IMR-90 (cell line): ENCODE data around the gene RYR1. TPM values are rescaled to one million over a fixed set of nuclear protein-coding genes. Genes with fewer than 3 reads are reported as not detected.

ENCODE experiments used
- ATAC-seq: fragments of 200-7000 bp; cut with Tn5 transposase; 2 replicates; pipeline ENCODE4 v1.9.1; 2020; ENCODE audit warnings: low read depth, mild to moderate bottlenecking, moderate library complexity
- BruUV-seq: library from RNA; stranded (reverse); fragments of 400-500 nt; replicated peaks from 2 replicates; lab custom pipeline; 2021; lab: Mats Ljungman, UMichigan
- CTCF ChIA-PET: fragments of 300-600 bp; formaldehyde crosslinking; extraction: SDS; loops from one replicate; lab custom pipeline; 2021; ENCODE audit warnings: antibody characterized with exemption; lab: Yijun Ruan, JAX
- POLR2A ChIA-PET: fragments of 300-600 bp; sonication (Branson Sonifier 250); formaldehyde crosslinking; loops from one replicate; lab custom pipeline; 2022; ENCODE audit warnings: antibody characterized with exemption; ENCODE audit not compliant: unreplicated experiment; lab: Charles Lee
- DNase-seq: peaks from one replicate; pipeline ENCODE4 v3.0.0; 2013
- H2AFZ ChIP-seq: replicated peaks from 2 replicates; pipeline ENCODE3; 2013; ENCODE audit warnings: low read length, mild to moderate bottlenecking; ENCODE audit not compliant: poor library complexity
- H2AK5ac ChIP-seq: 2 replicates; pipeline ENCODE4 v1.6.1; 2013; ENCODE audit warnings: low read depth, low read length, inconsistent platforms
- H2AK9ac ChIP-seq: replicated peaks from 2 replicates; pipeline ENCODE3; 2013; ENCODE audit warnings: mild to moderate bottlenecking, low read depth, low read length, moderate library complexity; ENCODE audit not compliant: poor library complexity
- H2BK120ac ChIP-seq: 2 replicates; pipeline ENCODE4 v1.6.1; 2013; ENCODE audit warnings: low read depth, low read length, inconsistent platforms
- H2BK15ac ChIP-seq: 3 replicates; pipeline ENCODE4 v1.6.1; 2013; ENCODE audit warnings: low read depth, low read length, inconsistent platforms
- H2BK20ac ChIP-seq: 2 replicates; pipeline ENCODE4 v1.6.1; 2013; ENCODE audit warnings: low read depth, mild to moderate bottlenecking, inconsistent platforms, low read length, moderate library complexity
- H2BK5ac ChIP-seq: 2 replicates; pipeline ENCODE4 v1.6.1; 2013; ENCODE audit warnings: mild to moderate bottlenecking, low read depth, low read length, inconsistent platforms; ENCODE audit not compliant: poor library complexity, severe bottlenecking
- H3K14ac ChIP-seq: replicated peaks from 2 replicates; pipeline ENCODE4 v1.6.1; 2013; ENCODE audit warnings: low read depth, low read length, inconsistent platforms
- H3K18ac ChIP-seq: 2 replicates; pipeline ENCODE4 v1.6.1; 2013; ENCODE audit warnings: low read depth, low read length, control low read depth
- H3K23ac ChIP-seq: 2 replicates; pipeline ENCODE4 v1.6.1; 2013; ENCODE audit warnings: low read depth, low read length, inconsistent platforms
- H3K27ac ChIP-seq: 2 replicates; pipeline ENCODE4 v1.5.1; 2013; ENCODE audit warnings: mild to moderate bottlenecking, control low read depth, low read length; ENCODE audit not compliant: insufficient read depth
- H3K27me3 ChIP-seq: 2 replicates; pipeline ENCODE4 v1.6.1; 2013; ENCODE audit warnings: low read length; ENCODE audit not compliant: control insufficient read depth, insufficient read depth
- H3K36me3 ChIP-seq: 2 replicates; pipeline ENCODE4 v1.6.1; 2013; ENCODE audit warnings: low read length, mixed read lengths; ENCODE audit not compliant: control insufficient read depth, insufficient read depth
- H3K4ac ChIP-seq: 2 replicates; pipeline ENCODE4 v1.6.1; 2013; ENCODE audit warnings: low read depth, low read length, inconsistent platforms
- H3K4me1 ChIP-seq: 2 replicates; pipeline ENCODE4 v1.6.1; 2013; ENCODE audit warnings: low read length, mixed read lengths; ENCODE audit not compliant: control insufficient read depth, insufficient read depth
- H3K4me2 ChIP-seq: 2 replicates; pipeline ENCODE4 v1.6.1; 2013; ENCODE audit warnings: low read depth, mild to moderate bottlenecking, control low read depth, low read length, moderate library complexity
- H3K4me3 ChIP-seq: 2 replicates; pipeline ENCODE4 v1.5.1; 2013; ENCODE audit warnings: low read depth, mild to moderate bottlenecking, control low read depth, low read length, moderate library complexity; ENCODE audit not compliant: insufficient read depth
- H3K56ac ChIP-seq: 2 replicates; pipeline ENCODE4 v1.6.1; 2013; ENCODE audit warnings: low read length, inconsistent platforms; ENCODE audit not compliant: insufficient read depth; ENCODE audit errors: extremely low read depth
- H3K79me1 ChIP-seq, 2 experiments: 2 replicates each; pipeline ENCODE4 v1.6.1; 2013; ENCODE audit warnings: low read length in 2 of 2, inconsistent platforms in 1 of 2, low read depth in 1 of 2
- H3K9ac ChIP-seq: 2 replicates; pipeline ENCODE4 v1.6.1; 2013; ENCODE audit warnings: low read depth, low read length, control low read depth
- H3K9me1 ChIP-seq: 2 replicates; pipeline ENCODE4 v1.6.1; 2013; ENCODE audit warnings: low read length, inconsistent platforms; ENCODE audit not compliant: insufficient read depth
- H3K9me3 ChIP-seq: 2 replicates; pipeline ENCODE4 v1.6.1; 2013; ENCODE audit warnings: low read length; ENCODE audit not compliant: control insufficient read depth, insufficient read depth
- H4K20me1 ChIP-seq: 2 replicates; pipeline ENCODE4 v1.6.1; 2013; ENCODE audit warnings: low read length, inconsistent platforms; ENCODE audit not compliant: insufficient read depth
- H4K5ac ChIP-seq: 2 replicates; pipeline ENCODE4 v1.6.1; 2013; ENCODE audit warnings: mild to moderate bottlenecking, low read depth, low read length, control low read depth
- H4K8ac ChIP-seq, 2 experiments: 2 replicates each; pipeline ENCODE4 v1.6.1; 2013; ENCODE audit warnings: low read depth in 2 of 2, low read length in 2 of 2, control low read depth in 1 of 2, inconsistent platforms in 1 of 2
- H4K91ac ChIP-seq: 2 replicates; pipeline ENCODE4 v1.6.1; 2013; ENCODE audit warnings: low read depth, low read length, inconsistent platforms; ENCODE audit not compliant: insufficient read depth
- BHLHE40 ChIP-seq: fragments of 150-350 bp; IDR thresholded peaks from 2 replicates; pipeline ENCODE4 v1.6.1; 2016; ENCODE audit warnings: mild to moderate bottlenecking, low read depth, low read length
- CEBPB ChIP-seq: IDR thresholded peaks from 2 replicates; pipeline ENCODE4 v1.6.1; 2012; ENCODE audit warnings: low read depth, low read length, improper control_type of control experiment
- CHD1 ChIP-seq: IDR thresholded peaks from 2 replicates; pipeline ENCODE4 v1.6.1; 2012; ENCODE audit warnings: low read depth, low read length, improper control_type of control experiment
- CTCF ChIP-seq: conservative IDR thresholded peaks from 2 replicates; pipeline ENCODE4 v1.5.1; 2012; ENCODE audit warnings: mild to moderate bottlenecking, low read depth, low read length, improper control_type of control experiment
- ELK1 ChIP-seq: fragments of 150-350 bp; IDR thresholded peaks from 2 replicates; pipeline ENCODE4 v1.6.1; 2016; ENCODE audit warnings: low read depth, mild to moderate bottlenecking, low read length, moderate library complexity, borderline replicate concordance
- FOS ChIP-seq: fragments of 150-350 bp; IDR thresholded peaks from 2 replicates; pipeline ENCODE4 v1.6.1; 2016; ENCODE audit warnings: low read depth, low read length
- MAFK ChIP-seq: IDR thresholded peaks from 2 replicates; pipeline ENCODE4 v1.6.1; 2012; ENCODE audit warnings: low read depth, low read length, improper control_type of control experiment
- MAZ ChIP-seq: IDR thresholded peaks from 2 replicates; pipeline ENCODE4 v1.6.1; 2012; ENCODE audit warnings: low read depth, mild to moderate bottlenecking, low read length, improper control_type of control experiment, moderate library complexity, borderline replicate concordance
- MXI1 ChIP-seq: IDR thresholded peaks from 2 replicates; pipeline ENCODE4 v1.6.1; 2012; ENCODE audit warnings: low read depth, mild to moderate bottlenecking, low read length, moderate library complexity, borderline replicate concordance
- NFE2L2 ChIP-seq: fragments of 150-350 bp; IDR thresholded peaks from 2 replicates; pipeline ENCODE4 v1.6.1; 2016; ENCODE audit warnings: low read depth, mild to moderate bottlenecking, low read length
- POLR2A ChIP-seq: IDR thresholded peaks from 2 replicates; pipeline ENCODE4 v1.6.1; 2012; ENCODE audit warnings: mild to moderate bottlenecking, low read depth, low read length
- RAD21 ChIP-seq: IDR thresholded peaks from 2 replicates; pipeline ENCODE4 v1.6.1; 2012; ENCODE audit warnings: low read length, improper control_type of control experiment
- RCOR1 ChIP-seq: IDR thresholded peaks from 2 replicates; pipeline ENCODE4 v1.6.1; 2012; ENCODE audit warnings: mild to moderate bottlenecking, low read length, improper control_type of control experiment; ENCODE audit not compliant: insufficient replicate concordance
- RFX5 ChIP-seq: IDR thresholded peaks from 2 replicates; pipeline ENCODE4 v1.8.0; 2012; ENCODE audit warnings: low read depth, mild to moderate bottlenecking, low read length, moderate library complexity
- SMC3 ChIP-seq: fragments of 150-350 bp; IDR thresholded peaks from 2 replicates; pipeline ENCODE4 v1.6.1; 2016; ENCODE audit warnings: low read depth, mild to moderate bottlenecking, antibody characterized with exemption, low read length, moderate library complexity
- USF2 ChIP-seq: fragments of 150-350 bp; IDR thresholded peaks from 2 replicates; pipeline ENCODE4 v1.6.1; 2017; ENCODE audit warnings: mild to moderate bottlenecking, antibody characterized with exemption, low read length, low read depth
- WGBS, 2 experiments: methylation state at CpG; one replicate each; pipeline versions ENCODE4 v1.1.5 to v1.1.7; 2013; ENCODE audit warnings: missing lambda C conversion rate in 2 of 2; ENCODE audit not compliant: insufficient read length in 1 of 2; ENCODE audit errors: extremely low coverage in 2 of 2; 5-methylcytosine and 5-hydroxymethylcytosine counted together
- dilution Hi-C: fragments of 300-500 bp; cut with HindIII; formaldehyde crosslinking; loops from one replicate; pipeline ENCODE4 v1.14.3; 2018; ENCODE audit warnings: low sequenced_read_pairs; ENCODE audit not compliant: unreplicated experiment
- in situ Hi-C: fragments of 300-500 bp; cut with MboI; formaldehyde crosslinking; loops from 3 replicates; pipeline ENCODE4 v1.14.3; 2019; ENCODE audit warnings: low sequenced_read_pairs, inconsistent platforms, mixed read lengths
- intact Hi-C: fragments of 100-400 bp; cut with micrococcal nuclease; formaldehyde crosslinking; loops from 2 replicates; pipeline ENCODE4 v1.10.0; 2022
- polyA plus RNA-seq, 3 experiments: library from polyadenylated mRNA; depleted of rRNA; stranded (reverse); fragments of >200 nt; gene quantifications; 2 replicates each; pipeline ENCODE4 v1.2.3, GENCODE V29; 2012; ENCODE audit warnings: low replicate concordance in 1 of 3
- total RNA-seq: library from RNA; depleted of rRNA; stranded (reverse); fragments of >200 nt; gene quantifications from 2 replicates; pipeline ENCODE4 v1.2.3, GENCODE V29; 2012

RYR1 gene
- total and polyA plus RNA-seq, 2 of the 4 experiments (the other 2 are of a cell fraction): not detected

GRCh38 chr19:38557205-38557799 lies 123.8 kb downstream of the RYR1 start:
- POLR2A ChIA-PET: no interaction called here
- WGBS, 2 experiments: 48% methylated on average over 4 of the region's 12 CpGs; no CpG with 5 or more reads in 1 of the 2 experiments
- TF ChIP-seq FOS: no peak
- no peak for TF ChIP-seq RCOR1
- no peak for TF ChIP-seq NFE2L2
- TF ChIP-seq CTCF: no peak
- no peak for TF ChIP-seq CEBPB
- no peak for TF ChIP-seq MXI1
- no peak for TF ChIP-seq CHD1
- TF ChIP-seq USF2: no peak
- TF ChIP-seq ELK1: no peak
- TF ChIP-seq BHLHE40: no peak
- TF ChIP-seq MAFK: no peak
- no peak for TF ChIP-seq SMC3
- TF ChIP-seq RAD21: no peak
- TF ChIP-seq MAZ: no peak
- no peak for TF ChIP-seq POLR2A
- TF ChIP-seq RFX5: no peak

More at GRCh38 chr19:38557205-38557799, 123.8 kb downstream of the RYR1 start:
- Histone ChIP-seq H3K9ac (no peak overlapping the region), H2AFZ (no peak overlapping the region), H3K27ac (no peak overlapping the region), H3K27me3 (no peaks in the 10 kb centered on the region), H3K14ac (no peak overlapping the region), H2AK9ac (no peak overlapping the region), H3K79me1 (no peaks in the 10 kb centered on the region), H4K91ac (no peak overlapping the region), H2BK15ac (no peak overlapping the region), H4K8ac (no peak overlapping the region), H4K5ac (no peak overlapping the region), H3K56ac (no peak overlapping the region), H3K9me3 (no peaks in the 10 kb centered on the region), H4K20me1 (no peaks in the 10 kb centered on the region), H3K36me3 (no peaks in the 10 kb centered on the region), H2AK5ac (no peak overlapping the region), H2BK5ac (no peak overlapping the region), H3K9me1 (no peaks in the 10 kb centered on the region), H3K4me1 (no peaks in the 10 kb centered on the region), H3K18ac (no peak overlapping the region), H3K4ac (no peak overlapping the region), H3K4me3 (no peak overlapping the region), H3K4me2 (no peak overlapping the region), H3K23ac (no peak overlapping the region), H2BK120ac (no peak overlapping the region), H2BK20ac (no peak overlapping the region)
- BruUV-seq: no TSS peak
- ATAC-seq: no peak
- CTCF ChIA-PET: no interaction called here
- dilution Hi-C loops: no loop called here
- intact Hi-C loops: no loop called here
- DNase-seq: no peak
- in situ Hi-C loops: no loop called here
